KBM-7 (cell line): ENCODE results near the gene HSPG2.

Experiments
- DNase-seq: peaks from one replicate; pipeline ENCODE4 v3.0.0-alpha.2; 2015
- in situ Hi-C: fragments of 300-500 bp; cut with MboI; formaldehyde crosslinking; loops from 2 replicates; pipeline ENCODE4 v1.14.3; 2020; ENCODE audit warnings: low sequenced_read_pairs, low pct_unique_long_range_greater_than_20kb, mixed read lengths

Gene HSPG2

GRCh38 chr1:21904704-21905520 lies 32.2 kb downstream of the HSPG2 start:
- in situ Hi-C loops: no loop called here
- DNase-seq: peak; percentile 81

- in situ Hi-C loops: no loop called here
- DNase-seq: no peak
These were observed 32.7 kb downstream of the HSPG2 start for GRCh38 chr1:21904454-21904703.

- in situ Hi-C loops: no loop called here
- DNase-seq: no peak
These were observed 33.3 kb downstream of the HSPG2 start for GRCh38 chr1:21903638-21904453.

GRCh38 chr1:21902026-21903012 lies 34.8 kb downstream of the HSPG2 start:
- in situ Hi-C loops: no loop called here
- no peak for DNase-seq

GRCh38 chr1:21901473-21901847 lies 35.6 kb downstream of the HSPG2 start:
- DNase-seq: no peak
- in situ Hi-C loops: no loop called here

GRCh38 chr1:21900766-21901472 lies 36.2 kb downstream of the HSPG2 start:
- DNase-seq: no peak
- in situ Hi-C loops: no loop called here

GRCh38 chr1:21899987-21900386 lies 37.1 kb downstream of the HSPG2 start:
- in situ Hi-C loops: loop anchor here (10.0 kb wide), 1 partner anchor 55 kb away; no protein-coding TSS in a partner anchor
- no peak for DNase-seq

- DNase-seq: no peak
- in situ Hi-C loops: loop anchor here (10.0 kb wide), 1 partner anchor 55 kb away; no protein-coding TSS in a partner anchor
These were observed 37.8 kb downstream of the HSPG2 start for GRCh38 chr1:21899267-21899810.

- in situ Hi-C loops: loop anchor here (10.0 kb wide), 1 partner anchor 56 kb away; no protein-coding TSS in a partner anchor
- DNase-seq: no peak
These were observed 38.5 kb downstream of the HSPG2 start for GRCh38 chr1:21898326-21899200.

- in situ Hi-C loops: loop anchor here (10.0 kb wide), 1 partner anchor 57 kb away; no protein-coding TSS in a partner anchor
- DNase-seq: no peak
These were observed 39.3 kb downstream of the HSPG2 start for GRCh38 chr1:21897844-21898243.

GRCh38 chr1:21896652-21897532 lies 40.2 kb downstream of the HSPG2 start:
- no peak for DNase-seq
- in situ Hi-C loops: loop anchor here (10.0 kb wide), 1 partner anchor 58 kb away; no protein-coding TSS in a partner anchor

- in situ Hi-C loops: loop anchor here (10.0 kb wide), 1 partner anchor 59 kb away; no protein-coding TSS in a partner anchor
- DNase-seq: no peak
These were observed 41.1 kb downstream of the HSPG2 start for GRCh38 chr1:21896026-21896425.

- in situ Hi-C loops: loop anchor here (10.0 kb wide), 1 partner anchor 61 kb away; no protein-coding TSS in a partner anchor
- no peak for DNase-seq
These were observed 42.9 kb downstream of the HSPG2 start for GRCh38 chr1:21894034-21894881.

- DNase-seq: no peak
- in situ Hi-C loops: loop anchor here (10.0 kb wide), 1 partner anchor 62 kb away; no protein-coding TSS in a partner anchor
These were observed 43.9 kb downstream of the HSPG2 start for GRCh38 chr1:21893046-21893805.
